ENCODE data around the gene B3GAT3.
"Not testable (repeated sequence)": the region's sequence is repeated elsewhere in the genome, so short reads cannot be mapped to it uniquely, and the experiment has no call there.

The B3GAT3 gene

DNA sequence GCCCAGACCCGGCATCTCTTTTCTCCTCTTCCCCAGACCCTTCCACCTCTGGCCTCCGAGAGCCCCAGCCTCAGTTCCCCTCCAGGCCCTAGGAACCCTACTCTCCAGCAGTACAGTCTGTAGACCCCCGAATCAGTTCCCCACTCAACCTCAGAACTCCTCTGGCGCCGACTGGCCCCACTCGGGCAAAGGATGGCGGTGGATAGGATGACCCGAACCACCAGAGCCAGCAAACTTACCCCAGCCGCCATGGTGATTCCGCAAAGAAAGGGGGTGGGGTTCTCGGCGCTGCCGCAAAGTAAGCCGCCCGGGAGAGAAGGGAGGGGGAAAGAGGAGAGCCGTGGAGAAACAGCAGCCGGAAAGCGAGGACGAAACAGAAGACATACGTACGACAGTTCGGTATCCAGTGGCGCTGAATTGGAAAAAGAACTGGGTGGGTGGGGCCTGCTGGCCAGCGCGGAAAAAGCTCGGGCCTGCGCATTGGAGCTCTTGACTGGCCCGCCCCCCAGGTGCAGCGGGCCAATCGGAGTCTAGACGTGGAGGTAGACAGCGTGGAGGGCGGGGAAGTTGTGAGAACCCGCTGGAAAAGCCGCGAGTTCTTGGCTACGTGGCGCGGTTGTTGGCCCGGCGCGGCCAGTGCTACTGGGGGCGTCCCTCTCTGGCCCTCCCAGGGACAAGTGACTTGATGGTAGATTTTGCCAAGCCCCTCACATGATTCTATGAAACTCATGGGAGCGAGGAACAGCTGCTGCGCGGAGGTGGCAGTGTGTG is 48.0 kb downstream of the B3GAT3 start, which contains the start of gene EEF1G:
TSS of gene EEF1G (minus strand) at position 300 of the 771 bp plus-strand sequence. CDS start at position 251, 49 bp downstream.
- DNase-seq (ENCODE audit: extremely low read depth, low read depth) = peak; percentile 100
- TF ChIP-seq, protein P1, sequence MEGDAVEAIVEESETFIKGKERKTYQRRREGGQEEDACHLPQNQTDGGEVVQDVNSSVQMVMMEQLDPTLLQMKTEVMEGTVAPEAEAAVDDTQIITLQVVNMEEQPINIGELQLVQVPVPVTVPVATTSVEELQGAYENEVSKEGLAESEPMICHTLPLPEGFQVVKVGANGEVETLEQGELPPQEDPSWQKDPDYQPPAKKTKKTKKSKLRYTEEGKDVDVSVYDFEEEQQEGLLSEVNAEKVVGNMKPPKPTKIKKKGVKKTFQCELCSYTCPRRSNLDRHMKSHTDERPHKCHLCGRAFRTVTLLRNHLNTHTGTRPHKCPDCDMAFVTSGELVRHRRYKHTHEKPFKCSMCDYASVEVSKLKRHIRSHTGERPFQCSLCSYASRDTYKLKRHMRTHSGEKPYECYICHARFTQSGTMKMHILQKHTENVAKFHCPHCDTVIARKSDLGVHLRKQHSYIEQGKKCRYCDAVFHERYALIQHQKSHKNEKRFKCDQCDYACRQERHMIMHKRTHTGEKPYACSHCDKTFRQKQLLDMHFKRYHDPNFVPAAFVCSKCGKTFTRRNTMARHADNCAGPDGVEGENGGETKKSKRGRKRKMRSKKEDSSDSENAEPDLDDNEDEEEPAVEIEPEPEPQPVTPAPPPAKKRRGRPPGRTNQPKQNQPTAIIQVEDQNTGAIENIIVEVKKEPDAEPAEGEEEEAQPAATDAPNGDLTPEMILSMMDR (IDR thresholded peaks at IDR 0.05; ENCODE audit: low read depth, low read length) = no peak

DNA sequence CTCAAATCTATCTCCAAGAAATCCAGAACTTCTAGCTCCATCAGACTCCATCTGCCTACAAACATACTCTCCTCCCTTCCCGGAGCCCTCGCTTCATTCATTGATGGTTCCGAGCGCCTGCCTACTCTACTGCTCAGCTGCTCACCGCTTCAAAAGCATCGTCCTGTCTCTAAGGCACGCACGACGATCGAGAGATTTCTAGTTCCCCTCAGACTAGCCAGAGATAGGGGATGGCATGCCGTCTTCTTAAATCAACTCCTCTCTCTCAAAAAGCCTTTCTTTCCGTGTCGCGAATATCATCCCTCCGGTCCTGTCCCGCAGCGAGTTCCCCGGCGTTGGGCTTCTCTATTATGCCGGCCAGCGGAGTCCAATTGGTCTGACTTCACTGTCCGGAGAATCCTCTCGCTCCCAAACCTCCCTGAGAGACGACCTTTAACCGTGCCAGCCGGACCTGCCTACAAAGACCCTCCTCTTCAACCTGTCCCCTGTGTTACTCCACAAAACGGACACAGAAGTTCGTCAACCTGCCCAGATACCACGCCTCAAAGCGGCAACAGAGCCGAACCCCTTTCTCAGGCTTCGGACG is 48.7 kb downstream of the B3GAT3 start:
- DNase-seq (ENCODE audit: extremely low read depth, low read depth) = no peak
- TF ChIP-seq, protein P1 (IDR thresholded peaks at IDR 0.05; ENCODE audit: low read depth, low read length) = no peak

DNA sequence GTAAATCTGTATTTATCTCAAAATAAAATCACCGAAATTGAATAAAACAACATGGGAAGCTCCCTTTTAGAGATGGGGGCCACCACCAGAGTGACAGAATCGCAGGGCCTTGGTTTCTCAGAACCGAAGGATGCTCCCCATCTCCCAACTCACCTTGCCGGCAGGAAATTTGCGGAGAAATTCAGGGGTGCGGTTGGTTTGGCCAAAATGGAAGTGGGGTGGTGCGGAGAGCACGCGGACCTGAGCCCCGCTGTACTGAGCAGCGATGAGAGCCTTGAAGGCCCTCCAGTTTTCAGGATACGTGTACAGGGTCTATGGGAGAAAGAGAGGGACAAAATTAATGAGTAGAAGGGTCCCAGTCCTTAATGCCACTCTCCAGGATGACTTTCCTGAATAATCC is 49.4 kb downstream of the B3GAT3 start:
- DNase-seq (ENCODE audit: extremely low read depth, low read depth) = no peak
- TF ChIP-seq, protein P1 (IDR thresholded peaks at IDR 0.05; ENCODE audit: low read depth, low read length) = no peak

DNA sequence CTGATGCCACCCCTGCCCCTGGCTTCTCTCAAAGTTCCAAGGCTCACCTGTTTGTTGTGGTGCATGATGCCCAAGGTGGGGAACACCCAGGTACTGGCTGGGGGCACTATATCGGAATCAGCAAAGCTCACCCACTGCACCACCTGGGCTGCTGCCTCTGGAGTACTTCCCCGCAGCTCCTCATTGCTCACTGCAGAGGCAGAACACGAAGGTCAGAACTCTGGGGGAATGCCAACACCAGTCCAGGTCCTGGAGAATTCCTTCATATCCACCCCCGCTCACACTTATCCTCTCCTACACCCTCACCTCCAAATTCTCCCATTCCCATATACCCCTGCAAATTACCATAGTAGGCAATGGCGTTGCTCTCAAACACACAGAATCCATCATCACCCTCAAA is 50.3 kb downstream of the B3GAT3 start:
- DNase-seq (ENCODE audit: extremely low read depth, low read depth) = not testable (repeated sequence)

DNA sequence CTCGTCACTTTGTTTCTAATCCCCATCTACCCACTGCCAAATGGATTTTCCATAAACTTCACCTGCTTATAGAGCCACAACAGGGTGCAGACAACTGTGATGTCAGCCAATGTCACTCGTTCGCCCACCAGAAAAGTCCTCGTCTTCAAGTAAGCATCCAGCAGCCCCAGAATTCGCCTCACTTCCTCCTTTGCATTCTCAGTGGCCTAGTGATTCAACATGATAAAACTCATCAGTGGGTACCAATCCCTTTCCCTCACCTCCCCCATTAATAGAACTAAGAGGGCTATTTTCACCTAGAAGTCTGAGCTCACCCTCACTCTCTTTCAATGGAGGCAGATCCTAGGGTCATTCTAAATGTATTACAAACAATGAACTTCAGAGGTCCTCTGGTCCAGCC is 50.9 kb downstream of the B3GAT3 start:
- not testable (repeated sequence) for DNase-seq (ENCODE audit: extremely low read depth, low read depth)

DNA sequence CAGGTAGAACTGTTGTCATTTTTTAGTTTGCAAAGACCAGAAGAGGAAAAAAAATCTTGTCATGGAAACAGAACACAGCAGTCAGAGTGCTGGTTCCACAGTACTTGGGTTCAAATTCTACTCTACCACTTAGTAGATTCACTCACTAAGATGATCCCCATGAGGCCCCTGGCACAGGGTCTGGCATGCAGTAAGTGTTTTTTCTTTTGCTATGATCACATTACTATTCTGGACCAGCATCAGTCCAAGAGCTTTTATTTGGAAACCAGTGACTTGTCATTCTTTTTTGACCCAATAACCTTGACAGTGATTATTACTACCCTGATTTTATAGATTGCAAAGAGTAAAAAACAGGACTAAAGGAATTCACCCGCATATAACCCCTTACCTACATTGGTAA is 52.2 kb downstream of the B3GAT3 start:
- no peak for DNase-seq (ENCODE audit: extremely low read depth, low read depth)
- TF ChIP-seq, protein P1 (IDR thresholded peaks at IDR 0.05; ENCODE audit: low read depth, low read length) = no peak

DNA sequence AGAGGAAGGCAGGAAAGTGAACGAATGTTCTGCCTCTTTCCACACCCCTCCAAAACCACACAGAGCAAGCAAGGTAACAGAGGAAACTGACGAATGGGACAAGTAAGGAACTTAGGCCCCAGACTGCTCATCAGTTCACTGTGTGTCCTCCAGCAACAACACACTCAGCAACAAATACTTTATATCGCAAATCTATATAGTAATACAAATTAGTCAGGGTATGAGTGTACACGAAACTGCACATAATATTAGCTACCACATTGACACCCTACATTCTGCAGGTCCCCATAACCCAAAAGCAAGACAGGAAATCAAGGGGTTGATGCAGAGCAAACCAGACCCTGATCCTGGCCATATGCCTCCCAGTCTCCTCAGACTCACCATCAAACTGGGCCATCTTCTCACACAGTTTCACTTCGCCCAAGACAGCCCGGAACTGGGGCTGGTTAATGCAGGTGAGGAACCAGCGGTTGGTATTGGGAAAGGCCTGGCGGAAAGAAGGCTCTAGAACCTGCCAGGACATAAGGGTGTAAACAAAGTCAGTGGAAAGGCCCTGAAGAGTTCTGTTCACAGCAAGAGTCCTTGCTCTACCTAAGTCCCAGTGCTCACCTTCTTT is 54.7 kb downstream of the B3GAT3 start:
- TF ChIP-seq, protein P1 (IDR thresholded peaks at IDR 0.05; ENCODE audit: low read depth, low read length) = no peak
- DNase-seq (ENCODE audit: extremely low read depth, low read depth) = no peak

DNA sequence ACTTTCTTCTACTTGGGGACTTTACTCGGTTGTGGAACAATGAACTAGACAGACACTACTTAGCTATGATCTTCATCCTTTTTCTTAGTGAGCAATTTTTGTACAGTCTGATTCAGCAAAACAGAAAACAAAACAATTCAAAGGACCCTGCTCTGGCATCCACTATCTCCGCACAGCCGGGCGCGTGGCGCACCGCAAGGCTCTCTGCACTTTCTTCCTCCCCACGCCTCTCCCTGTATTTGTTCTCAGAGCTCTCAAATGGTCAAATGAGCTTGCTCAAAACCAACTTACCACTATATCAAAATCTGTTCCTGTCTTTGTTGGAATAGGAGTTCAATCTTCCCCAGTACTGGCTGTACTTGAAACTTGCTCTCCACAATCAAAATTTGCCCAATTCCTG is 55.5 kb downstream of the B3GAT3 start:
- TF ChIP-seq, protein P1 (IDR thresholded peaks at IDR 0.05; ENCODE audit: low read depth, low read length) = no peak
- no peak for DNase-seq (ENCODE audit: extremely low read depth, low read depth)

Data from AG09319 (cell line).